IgD-negative memory B cell (primary cell): ENCODE measurements around the gene SMAD4. TPM values are rescaled to one million over a fixed set of nuclear protein-coding genes. Genes with fewer than 3 reads are reported as not detected.
"Not testable (repeated sequence)": the region's sequence is repeated elsewhere in the genome, so short reads cannot be mapped to it uniquely, and the experiment has no call there.

Experiments
- H3K27ac Mint-ChIP-seq, 3 donors: one replicate each; pipeline ENCODE4 v1.8.0; 2020 to 2022; ENCODE audit warnings: mild to moderate bottlenecking in 3 of 3, mixed read lengths in 3 of 3, moderate library complexity in 1 of 3
- H3K27me3 Mint-ChIP-seq: one replicate; pipeline ENCODE4 v1.8.0; 2021; ENCODE audit warnings: mixed read lengths
- H3K36me3 Mint-ChIP-seq: one replicate; pipeline ENCODE4 v1.8.0; 2020; ENCODE audit warnings: mild to moderate bottlenecking, mixed read lengths
- H3K4me1 Mint-ChIP-seq, 3 donors: one replicate each; pipeline ENCODE4 v1.8.0; 2020 to 2022; ENCODE audit warnings: mixed read lengths in 3 of 3, mild to moderate bottlenecking in 1 of 3
- H3K4me3 Mint-ChIP-seq, 4 donors: one replicate each; pipeline ENCODE4 v1.8.0; 2020 to 2022; ENCODE audit warnings: mild to moderate bottlenecking in 4 of 4, mixed read lengths in 4 of 4, moderate library complexity in 3 of 4
- H3K9me3 Mint-ChIP-seq, 3 donors: one replicate each; pipeline ENCODE4 v1.8.0; 2020 to 2021; ENCODE audit warnings: mixed read lengths in 3 of 3, mild to moderate bottlenecking in 1 of 3
- polyA plus RNA-seq: library from polyadenylated mRNA; unstranded; fragments of 300-500 nt; fragmentation: Illumina TruSeq; gene quantifications from one replicate; pipeline ENCODE4 v1.2.3, GENCODE V29; 2021

SMAD4 gene
- 54.7 TPM for polyA plus RNA-seq

- Mint-ChIP-seq H3K9me3 (no peaks in the 10 kb centered on the region), H3K4me3 (peak within 1 kb of the TSS; percentile 94 to 98 (median 98)), H3K27ac (peak within 1 kb of the TSS; percentile 97 to 98 (median 98)), H3K36me3 (no peaks in the 10 kb centered on the region), H3K4me1 (peaks cover 36 to 47% (median 41%) of the 10 kb centered on the region in 3 donors), H3K27me3 (no peaks in the 10 kb centered on the region)
These were observed at the start of gene SMAD4 for GRCh38 chr18:51029694-51030536. TSS of gene SMAD4 (plus strand) at chr18:51030213. CDS start at chr18:51047047, 16,834 bp downstream.

GRCh38 chr18:50981381-50981780 is 48.6 kb upstream of the SMAD4 start:
- peaks cover 0 to 6% (median 5%) of the 10 kb centered on the region in 3 donors for H3K9me3 Mint-ChIP-seq
- peak overlapping the region in 1 of 3 donors; percentile 23 for H3K27ac Mint-ChIP-seq
- peaks cover 0 to 3% (median 2%) of the 10 kb centered on the region in 3 donors for H3K4me1 Mint-ChIP-seq
- peaks cover 16% of the 10 kb centered on the region for H3K36me3 Mint-ChIP-seq
- no peak overlapping the region for H3K4me3 Mint-ChIP-seq
- H3K27me3 Mint-ChIP-seq: no peaks in the 10 kb centered on the region

- Mint-ChIP-seq H3K27me3 (no peaks in the 10 kb centered on the region), H3K36me3 (peaks cover 12% of the 10 kb centered on the region), H3K27ac (no peak overlapping the region), H3K4me3 (no peak overlapping the region), H3K4me1 (peaks cover 0 to 3% (median 2%) of the 10 kb centered on the region in 3 donors), H3K9me3 (peaks cover 0 to 5% (median 0%) of the 10 kb centered on the region in 3 donors)
These were observed 47.8 kb upstream of the SMAD4 start for GRCh38 chr18:50982086-50982801.

- H3K36me3 Mint-ChIP-seq: peaks cover 12% of the 10 kb centered on the region
- peaks cover 0 to 5% (median 0%) of the 10 kb centered on the region in 3 donors for H3K9me3 Mint-ChIP-seq
- H3K27ac Mint-ChIP-seq: no peak overlapping the region
- H3K27me3 Mint-ChIP-seq: no peaks in the 10 kb centered on the region
- H3K4me1 Mint-ChIP-seq: peaks cover 0 to 3% (median 2%) of the 10 kb centered on the region in 3 donors
- no peak overlapping the region for H3K4me3 Mint-ChIP-seq
These were observed 47.2 kb upstream of the SMAD4 start for GRCh38 chr18:50982802-50983179.

- Mint-ChIP-seq H3K27me3 (no peaks in the 10 kb centered on the region), H3K27ac (no peak overlapping the region)
These were observed 43.5 kb upstream of the SMAD4 start for GRCh38 chr18:50986360-50987087.

GRCh38 chr18:50987261-50987660 is 42.8 kb upstream of the SMAD4 start:
- Mint-ChIP-seq H3K27me3 (no peaks in the 10 kb centered on the region), H3K4me1 (peaks cover 0 to 3% (median 0%) of the 10 kb centered on the region in 3 donors), H3K27ac (no peak overlapping the region), H3K4me3 (no peak overlapping the region), H3K9me3 (no peaks in the 10 kb centered on the region), H3K36me3 (peaks cover 5% of the 10 kb centered on the region)

More at GRCh38 chr18:50986360-50987087, 43.5 kb upstream of the SMAD4 start:
- no peak overlapping the region for H3K4me3 Mint-ChIP-seq
- no peaks in the 10 kb centered on the region for H3K9me3 Mint-ChIP-seq
- peaks cover 2% of the 10 kb centered on the region for H3K36me3 Mint-ChIP-seq
- peaks cover 0 to 3% (median under 1%) of the 10 kb centered on the region in 3 donors for H3K4me1 Mint-ChIP-seq

GRCh38 chr18:50989711-50990110 is 40.3 kb upstream of the SMAD4 start:
- Mint-ChIP-seq H3K9me3 (no peaks in the 10 kb centered on the region), H3K27me3 (no peaks in the 10 kb centered on the region), H3K36me3 (peaks cover 3% of the 10 kb centered on the region), H3K4me1 (peaks cover 0 to 3% (median 0%) of the 10 kb centered on the region in 3 donors), H3K4me3 (no peak overlapping the region), H3K27ac (no peak overlapping the region)

- Mint-ChIP-seq H3K9me3 (peaks cover 0 to 2% (median 0%) of the 10 kb centered on the region in 3 donors), H3K36me3 (peaks cover 5% of the 10 kb centered on the region)
These were observed 37.7 kb upstream of the SMAD4 start for GRCh38 chr18:50992351-50992762.

GRCh38 chr18:50994031-50994430 is 36.0 kb upstream of the SMAD4 start:
- H3K36me3 Mint-ChIP-seq: peaks cover 5% of the 10 kb centered on the region
- H3K4me3 Mint-ChIP-seq: no peak overlapping the region
- H3K27me3 Mint-ChIP-seq: no peaks in the 10 kb centered on the region
- H3K4me1 Mint-ChIP-seq: no peaks in the 10 kb centered on the region
- H3K9me3 Mint-ChIP-seq: peaks cover 0 to 2% (median 0%) of the 10 kb centered on the region in 3 donors
- H3K27ac Mint-ChIP-seq: no peak overlapping the region

More at GRCh38 chr18:50992351-50992762, 37.7 kb upstream of the SMAD4 start:
- H3K4me1 Mint-ChIP-seq: no peaks in the 10 kb centered on the region
- H3K27ac Mint-ChIP-seq: no peak overlapping the region
- H3K4me3 Mint-ChIP-seq: no peak overlapping the region
- no peaks in the 10 kb centered on the region for H3K27me3 Mint-ChIP-seq

- not testable (repeated sequence) for H3K4me3 Mint-ChIP-seq, H3K27ac Mint-ChIP-seq, H3K9me3 Mint-ChIP-seq, H3K27me3 Mint-ChIP-seq, H3K4me1 Mint-ChIP-seq, H3K36me3 Mint-ChIP-seq
These were observed 26.8 kb upstream of the SMAD4 start for GRCh38 chr18:51003174-51003573.

- Mint-ChIP-seq H3K27ac (no peak overlapping the region), H3K4me1 (no peaks in the 10 kb centered on the region), H3K36me3 (peaks cover 2% of the 10 kb centered on the region), H3K27me3 (no peaks in the 10 kb centered on the region), H3K4me3 (no peak overlapping the region), H3K9me3 (peaks cover 0 to 3% (median 3%) of the 10 kb centered on the region in 3 donors)
These were observed 23.8 kb upstream of the SMAD4 start for GRCh38 chr18:51006061-51006818.

GRCh38 chr18:51006948-51007789 is 22.8 kb upstream of the SMAD4 start:
- Mint-ChIP-seq H3K27ac (no peak overlapping the region), H3K9me3 (peaks cover 0 to 2% (median 0%) of the 10 kb centered on the region in 3 donors), H3K36me3 (no peaks in the 10 kb centered on the region), H3K4me1 (no peaks in the 10 kb centered on the region), H3K4me3 (no peak overlapping the region), H3K27me3 (no peaks in the 10 kb centered on the region)

GRCh38 chr18:51007790-51008139 is 22.2 kb upstream of the SMAD4 start:
- peaks cover 0 to 2% (median 0%) of the 10 kb centered on the region in 3 donors for H3K9me3 Mint-ChIP-seq
- H3K27ac Mint-ChIP-seq: no peak overlapping the region
- H3K4me3 Mint-ChIP-seq: no peak overlapping the region
- peaks cover 3% of the 10 kb centered on the region for H3K36me3 Mint-ChIP-seq
- no peaks in the 10 kb centered on the region for H3K27me3 Mint-ChIP-seq
- no peaks in the 10 kb centered on the region for H3K4me1 Mint-ChIP-seq
